Measurements from ENCODE around the gene SPANXC. TPM values are rescaled to one million over a fixed set of nuclear protein-coding genes. Genes with fewer than 3 reads are reported as not detected.

Gene SPANXC
- total and polyA plus RNA-seq, 2 of the 8 experiments (the other 6 are each of a cell fraction or from before 2014, with no cell fraction given): not detected

Other genes starting within 250 kb of the SPANXC start
- gene SPANXB1, start 239.9 kb downstream of the SPANXC start, total RNA-seq (2021; fragmentation: NEBNext Ultra II Directional; extraction: Animal tissue kit (Norgen Biotek cat#: 25700)): not detected in 2 replicates
- 0.57 TPM in 2 replicates for gene SPANXB1, start 239.9 kb downstream of the SPANXC start, polyA plus RNA-seq (2011; rRNA removed)
- 52.4 and 52.7 TPM in 2 replicates for gene LDOC1, start 65.4 kb downstream of the SPANXC start, total RNA-seq (2021; fragmentation: NEBNext Ultra II Directional; extraction: Animal tissue kit (Norgen Biotek cat#: 25700))
- 19.1 and 35.9 TPM in 2 replicates for gene LDOC1, start 65.4 kb downstream of the SPANXC start, polyA plus RNA-seq (2011; rRNA removed)

Data from H1 (cell line).